Peyer's patch (tissue), 4 donors: Measurements from ENCODE around the gene SEMA4C. TPM values are rescaled to one million over a fixed set of nuclear protein-coding genes. Genes with fewer than 3 reads are reported as not detected.

ENCODE experiments used
- DNase-seq, 3 donors: peaks; one replicate each; pipeline ENCODE4 v3.0.0-alpha.2; 2017 to 2019
- H3K27ac ChIP-seq, 4 donors: fragments of 200-600 bp; sonication (generic); one replicate each; pipeline ENCODE4 v1.5.1; 2016 to 2019
- H3K27me3 ChIP-seq, 2 donors: fragments of 200-600 bp; sonication (generic); one replicate each; pipeline ENCODE4 v1.5.1; 2019
- H3K36me3 ChIP-seq, 3 donors: fragments of 200-600 bp; sonication (generic); one replicate each; pipeline ENCODE4 v1.5.1; 2016 to 2019
- H3K4me1 ChIP-seq, 4 donors: fragments of 200-600 bp; sonication (generic); one replicate each; pipeline ENCODE4 v1.5.1; 2016 to 2019
- H3K4me3 ChIP-seq, 4 donors: fragments of 200-600 bp; sonication (generic); 1 replicate in 3 of 4; 2 replicates in 1 of 4; pipeline ENCODE4 v1.5.1; 2016 to 2019; ENCODE audit warnings: mild to moderate bottlenecking in 1 of 4
- H3K9me3 ChIP-seq, 4 donors: fragments of 200-600 bp; sonication (generic); one replicate each; pipeline ENCODE4 v1.5.1; 2016 to 2019; ENCODE audit warnings: mild to moderate bottlenecking in 1 of 4
- CTCF ChIP-seq, 6 experiments: fragments of 450-650 bp in 4 of 6; fragments of 200-600 bp in 2 of 6; sonication (generic) in 1 of 6; IDR thresholded peaks; one replicate each; pipeline ENCODE4 v1.5.1; 2017 to 2019; ENCODE audit warnings: antibody characterized with exemption in 6 of 6, mild to moderate bottlenecking in 3 of 6, moderate library complexity in 1 of 6
- POLR2A ChIP-seq, 2 donors: fragments of 450-650 bp; IDR thresholded peaks; one replicate each; pipeline ENCODE4 v1.5.1; 2017; ENCODE audit warnings: antibody characterized with exemption in 2 of 2, mild to moderate bottlenecking in 2 of 2, moderate library complexity in 2 of 2
- total RNA-seq, 4 donors: library from RNA; depleted of rRNA; stranded (reverse); fragments of >200 nt; gene quantifications; one replicate each; pipeline ENCODE4 v1.1.0, GENCODE V29; 2016

SEMA4C gene
- total RNA-seq, 4 donors from 2014 or later: 4.2 to 19.0 (median 13.9) TPM

- H3K4me1 ChIP-seq: peaks cover 0 to 8% (median 0%) of the 10 kb centered on the region in 4 donors
- H3K4me3 ChIP-seq: no peak overlapping the region
- no peak overlapping the region for H3K27ac ChIP-seq
- no peak for TF ChIP-seq POLR2A (IDR thresholded peaks at IDR 0.05)
- no peak for TF ChIP-seq CTCF (IDR thresholded peaks at IDR 0.05)
- no peaks in the 10 kb centered on the region for H3K27me3 ChIP-seq
- H3K36me3 ChIP-seq: peaks cover 0 to 73% (median 0%) of the 10 kb centered on the region in 3 donors
- DNase-seq: no peak
- H3K9me3 ChIP-seq: no peaks in the 10 kb centered on the region
Observed at GRCh38 chr2:96831679-96832078, 38.2 kb downstream of the SEMA4C start.

GRCh38 chr2:96830044-96830562, 39.8 kb downstream of the SEMA4C start:
- Histone ChIP-seq H3K4me1 (peaks cover 0 to 8% (median 0%) of the 10 kb centered on the region in 4 donors), H3K9me3 (no peaks in the 10 kb centered on the region), H3K27me3 (no peaks in the 10 kb centered on the region), H3K4me3 (no peak overlapping the region), H3K27ac (no peak overlapping the region), H3K36me3 (peaks cover 0 to 85% (median 0%) of the 10 kb centered on the region in 3 donors)
- TF ChIP-seq CTCF (IDR thresholded peaks at IDR 0.05): no peak
- no peak for TF ChIP-seq POLR2A (IDR thresholded peaks at IDR 0.05)
- DNase-seq: no peak

- peaks cover 0 to 90% (median 0%) of the 10 kb centered on the region in 3 donors for H3K36me3 ChIP-seq
- no peaks in the 10 kb centered on the region for H3K9me3 ChIP-seq
- peaks cover 0 to 8% (median 0%) of the 10 kb centered on the region in 4 donors for H3K4me1 ChIP-seq
- peak in 1 of 3 donors; percentile 18 for DNase-seq
- no peak overlapping the region for H3K27ac ChIP-seq
- no peaks in the 10 kb centered on the region for H3K27me3 ChIP-seq
- TF ChIP-seq CTCF (IDR thresholded peaks at IDR 0.05) (no peak), POLR2A (IDR thresholded peaks at IDR 0.05) (no peak)
- no peak overlapping the region for H3K4me3 ChIP-seq
Observed at GRCh38 chr2:96828874-96829273, 41.0 kb downstream of the SEMA4C start.

- no peak overlapping the region for H3K4me3 ChIP-seq
- H3K36me3 ChIP-seq: peaks cover 0 to 95% (median 0%) of the 10 kb centered on the region in 3 donors
- DNase-seq: peak in 1 of 3 donors; percentile 15
- H3K27me3 ChIP-seq: no peaks in the 10 kb centered on the region
- peaks cover 0 to 9% (median 0%) of the 10 kb centered on the region in 4 donors for H3K4me1 ChIP-seq
- H3K9me3 ChIP-seq: no peaks in the 10 kb centered on the region
- H3K27ac ChIP-seq: no peak overlapping the region
- no peak for TF ChIP-seq POLR2A (IDR thresholded peaks at IDR 0.05)
- TF ChIP-seq CTCF (IDR thresholded peaks at IDR 0.05): no peak
Observed at GRCh38 chr2:96828436-96828835, 41.4 kb downstream of the SEMA4C start.

- DNase-seq: peak in 1 of 3 donors; percentile 28
Observed at GRCh38 chr2:96826546-96827278, 43.2 kb downstream of the SEMA4C start.

More at GRCh38 chr2:96826546-96827278, 43.2 kb downstream of the SEMA4C start:
- TF ChIP-seq POLR2A (IDR thresholded peaks at IDR 0.05) (no peak), CTCF (IDR thresholded peaks at IDR 0.05) (no peak)
- H3K27me3 ChIP-seq: no peaks in the 10 kb centered on the region
- no peak overlapping the region for H3K27ac ChIP-seq
- H3K9me3 ChIP-seq: no peaks in the 10 kb centered on the region
- peaks cover 0 to 88% (median 0%) of the 10 kb centered on the region in 3 donors for H3K36me3 ChIP-seq
- no peak overlapping the region for H3K4me3 ChIP-seq
- peaks cover 0 to 16% (median 0%) of the 10 kb centered on the region in 4 donors for H3K4me1 ChIP-seq
